ENCODE measurements around the gene JMJD6.

The JMJD6 gene

GRCh38 chr17:76738468-76738850 lies 12.1 kb upstream of the JMJD6 start:
- peak overlapping the region; percentile 99 for H3K4me3 Mint-ChIP-seq
- H3K36me3 Mint-ChIP-seq (ENCODE audit: low read depth) = peaks cover 49% of the 10 kb centered on the region
- H3K9me3 Mint-ChIP-seq = no peaks in the 10 kb centered on the region
- no peak for TF ChIP-seq CTCF (IDR thresholded peaks at IDR 0.05)
- no peak for DNase-seq
- H3K4me1 Mint-ChIP-seq = peaks cover 60% of the 10 kb centered on the region
- peaks cover 3% of the 10 kb centered on the region for H3K27me3 Mint-ChIP-seq (ENCODE audit: low read depth, poor library complexity)
- peak overlapping the region; percentile 100 for H3K27ac Mint-ChIP-seq

GRCh38 chr17:76737676-76738467 lies 11.5 kb upstream of the JMJD6 start, which contains the start of gene MFSD11:
Gene MFSD11 (plus strand): TSS chr17:76738119. CDS start chr17:76738353, 234 bp downstream.
- Mint-ChIP-seq H3K27ac (peak within 1 kb of the TSS; percentile 100), H3K4me3 (peak within 1 kb of the TSS; percentile 99), H3K4me1 (peaks cover 62% of the 10 kb centered on the region), H3K36me3 (ENCODE audit: low read depth) (peaks cover 49% of the 10 kb centered on the region), H3K9me3 (no peaks in the 10 kb centered on the region), H3K27me3 (ENCODE audit: low read depth, poor library complexity) (peaks cover 3% of the 10 kb centered on the region)
- DNase-seq = peak; percentile 94
- no peak for TF ChIP-seq CTCF (IDR thresholded peaks at IDR 0.05)

GRCh38 chr17:76737082-76737675 lies 10.8 kb upstream of the JMJD6 start, which contains the start of gene SRSF2:
Gene SRSF2 (minus strand): TSS chr17:76737331. CDS start chr17:76737160, 171 bp downstream.
- peaks cover 62% of the 10 kb centered on the region for H3K4me1 Mint-ChIP-seq
- no peak for TF ChIP-seq CTCF (IDR thresholded peaks at IDR 0.05)
- H3K27me3 Mint-ChIP-seq (ENCODE audit: low read depth, poor library complexity) = peaks cover 3% of the 10 kb centered on the region
- peak within 1 kb of the TSS; percentile 99 for H3K4me3 Mint-ChIP-seq
- peak within 1 kb of the TSS; percentile 100 for H3K27ac Mint-ChIP-seq
- DNase-seq = peak; percentile 98
- H3K36me3 Mint-ChIP-seq (ENCODE audit: low read depth) = peaks cover 48% of the 10 kb centered on the region
- H3K9me3 Mint-ChIP-seq = no peaks in the 10 kb centered on the region

- H3K4me1 Mint-ChIP-seq = peaks cover 62% of the 10 kb centered on the region
- DNase-seq = peak; percentile 75
- H3K27ac Mint-ChIP-seq = peak overlapping the region; percentile 99
- H3K27me3 Mint-ChIP-seq (ENCODE audit: low read depth, poor library complexity) = peaks cover 3% of the 10 kb centered on the region
- no peak for TF ChIP-seq CTCF (IDR thresholded peaks at IDR 0.05)
- H3K36me3 Mint-ChIP-seq (ENCODE audit: low read depth) = peaks cover 47% of the 10 kb centered on the region
- peak overlapping the region; percentile 99 for H3K4me3 Mint-ChIP-seq
- no peaks in the 10 kb centered on the region for H3K9me3 Mint-ChIP-seq
These were observed 10.1 kb upstream of the JMJD6 start for GRCh38 chr17:76736349-76737081.

- DNase-seq = no peak
- peak overlapping the region; percentile 99 for H3K27ac Mint-ChIP-seq
- TF ChIP-seq CTCF (IDR thresholded peaks at IDR 0.05) = no peak
- peaks cover 3% of the 10 kb centered on the region for H3K27me3 Mint-ChIP-seq (ENCODE audit: low read depth, poor library complexity)
- no peaks in the 10 kb centered on the region for H3K9me3 Mint-ChIP-seq
- H3K36me3 Mint-ChIP-seq (ENCODE audit: low read depth) = peaks cover 47% of the 10 kb centered on the region
- H3K4me3 Mint-ChIP-seq = peak overlapping the region; percentile 99
- H3K4me1 Mint-ChIP-seq = peaks cover 58% of the 10 kb centered on the region
These were observed 9.4 kb upstream of the JMJD6 start for GRCh38 chr17:76735586-76736348.

Data from nephron progenitor cell (in vitro differentiated cells).